Ishikawa (cell line): ENCODE data around the gene COPB2.

Experiments used
- CEBPB ChIP-seq: IDR thresholded peaks from 2 replicates; pipeline ENCODE4 v1.6.1; 2012
- CREB1 ChIP-seq: IDR thresholded peaks from 2 replicates; pipeline ENCODE4 v1.6.1; 2012; ENCODE audit warnings: low read depth
- EGR1 ChIP-seq: IDR thresholded peaks from 2 replicates; pipeline ENCODE4 v1.6.1; 2012
- EP300 ChIP-seq: IDR thresholded peaks from 2 replicates; pipeline ENCODE4 v1.6.1; 2012; ENCODE audit warnings: borderline replicate concordance
- FOXM1 ChIP-seq: IDR thresholded peaks from 2 replicates; pipeline ENCODE4 v1.6.1; 2012; ENCODE audit warnings: low read depth, borderline replicate concordance
- NFIC ChIP-seq: IDR thresholded peaks from 2 replicates; pipeline ENCODE4 v1.6.1; 2012
- RAD21 ChIP-seq: IDR thresholded peaks from 2 replicates; pipeline ENCODE4 v1.6.1; 2012; ENCODE audit warnings: low read depth
- REST ChIP-seq: IDR thresholded peaks from 2 replicates; pipeline ENCODE4 v1.6.1; 2012; ENCODE audit warnings: low read depth, mild to moderate bottlenecking
- TAF1 ChIP-seq: IDR thresholded peaks from 2 replicates; pipeline ENCODE4 v1.6.1; 2012; ENCODE audit warnings: low read depth, mild to moderate bottlenecking
- TCF12 ChIP-seq: IDR thresholded peaks from 2 replicates; pipeline ENCODE4 v1.6.1; 2012; ENCODE audit warnings: low read depth
- TEAD4 ChIP-seq: IDR thresholded peaks from 2 replicates; pipeline ENCODE4 v1.6.1; 2012
- YY1 ChIP-seq: IDR thresholded peaks from 2 replicates; pipeline ENCODE4 v1.6.1; 2012; ENCODE audit warnings: low read depth
- TF ChIP-seq, protein P1 (sequence below): IDR thresholded peaks from 2 replicates; pipeline ENCODE4 v1.6.1; 2012
- TF ChIP-seq, protein P2 (sequence below): IDR thresholded peaks from 2 replicates; pipeline ENCODE4 v1.6.1; 2012

- no peak for TF ChIP-seq TCF12
- TF ChIP-seq FOXM1 = no peak
- no peak for TF ChIP-seq CREB1
- no peak for TF ChIP-seq CEBPB
- no peak for TF ChIP-seq EP300
- no peak for TF ChIP-seq TAF1
- no peak for TF ChIP-seq EGR1
- TF ChIP-seq, protein P1, sequence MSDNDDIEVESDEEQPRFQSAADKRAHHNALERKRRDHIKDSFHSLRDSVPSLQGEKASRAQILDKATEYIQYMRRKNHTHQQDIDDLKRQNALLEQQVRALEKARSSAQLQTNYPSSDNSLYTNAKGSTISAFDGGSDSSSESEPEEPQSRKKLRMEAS = no peak
- no peak for TF ChIP-seq YY1
- TF ChIP-seq REST = no peak
- TF ChIP-seq, protein P2, sequence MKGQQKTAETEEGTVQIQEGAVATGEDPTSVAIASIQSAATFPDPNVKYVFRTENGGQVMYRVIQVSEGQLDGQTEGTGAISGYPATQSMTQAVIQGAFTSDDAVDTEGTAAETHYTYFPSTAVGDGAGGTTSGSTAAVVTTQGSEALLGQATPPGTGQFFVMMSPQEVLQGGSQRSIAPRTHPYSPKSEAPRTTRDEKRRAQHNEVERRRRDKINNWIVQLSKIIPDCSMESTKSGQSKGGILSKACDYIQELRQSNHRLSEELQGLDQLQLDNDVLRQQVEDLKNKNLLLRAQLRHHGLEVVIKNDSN = no peak
- TF ChIP-seq TEAD4 = no peak
- no peak for TF ChIP-seq NFIC
- no peak for TF ChIP-seq RAD21
These were observed 41.0 kb upstream of the COPB2 start for GRCh38 chr3:139430493-139430892.
